IMR-90 (cell line): ENCODE results near the gene FAM53B. TPM values are rescaled to one million over a fixed set of nuclear protein-coding genes. Genes with fewer than 3 reads are reported as not detected.

ENCODE experiments used
- ATAC-seq: fragments of 200-7000 bp; cut with Tn5 transposase; 2 replicates; pipeline ENCODE4 v1.9.1; 2020; ENCODE audit warnings: low read depth, mild to moderate bottlenecking, moderate library complexity
- BruUV-seq: library from RNA; stranded (reverse); fragments of 400-500 nt; replicated peaks from 2 replicates; lab custom pipeline; 2021; lab: Mats Ljungman, UMichigan
- CTCF ChIA-PET: fragments of 300-600 bp; formaldehyde crosslinking; extraction: SDS; loops from one replicate; lab custom pipeline; 2021; ENCODE audit warnings: antibody characterized with exemption; lab: Yijun Ruan, JAX
- POLR2A ChIA-PET: fragments of 300-600 bp; sonication (Branson Sonifier 250); formaldehyde crosslinking; loops from one replicate; lab custom pipeline; 2022; ENCODE audit warnings: antibody characterized with exemption; ENCODE audit not compliant: unreplicated experiment; lab: Charles Lee
- DNase-seq: peaks from one replicate; pipeline ENCODE4 v3.0.0; 2013
- H2AFZ ChIP-seq: replicated peaks from 2 replicates; pipeline ENCODE3; 2013; ENCODE audit warnings: low read length, mild to moderate bottlenecking; ENCODE audit not compliant: poor library complexity
- H2AK5ac ChIP-seq: 2 replicates; pipeline ENCODE4 v1.6.1; 2013; ENCODE audit warnings: low read depth, low read length, inconsistent platforms
- H2AK9ac ChIP-seq: replicated peaks from 2 replicates; pipeline ENCODE3; 2013; ENCODE audit warnings: mild to moderate bottlenecking, low read depth, low read length, moderate library complexity; ENCODE audit not compliant: poor library complexity
- H2BK120ac ChIP-seq: 2 replicates; pipeline ENCODE4 v1.6.1; 2013; ENCODE audit warnings: low read depth, low read length, inconsistent platforms
- H2BK15ac ChIP-seq: 3 replicates; pipeline ENCODE4 v1.6.1; 2013; ENCODE audit warnings: low read depth, low read length, inconsistent platforms
- H2BK20ac ChIP-seq: 2 replicates; pipeline ENCODE4 v1.6.1; 2013; ENCODE audit warnings: low read depth, mild to moderate bottlenecking, inconsistent platforms, low read length, moderate library complexity
- H2BK5ac ChIP-seq: 2 replicates; pipeline ENCODE4 v1.6.1; 2013; ENCODE audit warnings: mild to moderate bottlenecking, low read depth, low read length, inconsistent platforms; ENCODE audit not compliant: poor library complexity, severe bottlenecking
- H3K14ac ChIP-seq: replicated peaks from 2 replicates; pipeline ENCODE4 v1.6.1; 2013; ENCODE audit warnings: low read depth, low read length, inconsistent platforms
- H3K18ac ChIP-seq: 2 replicates; pipeline ENCODE4 v1.6.1; 2013; ENCODE audit warnings: low read depth, low read length, control low read depth
- H3K23ac ChIP-seq: 2 replicates; pipeline ENCODE4 v1.6.1; 2013; ENCODE audit warnings: low read depth, low read length, inconsistent platforms
- H3K27ac ChIP-seq: 2 replicates; pipeline ENCODE4 v1.5.1; 2013; ENCODE audit warnings: mild to moderate bottlenecking, control low read depth, low read length; ENCODE audit not compliant: insufficient read depth
- H3K27me3 ChIP-seq: 2 replicates; pipeline ENCODE4 v1.6.1; 2013; ENCODE audit warnings: low read length; ENCODE audit not compliant: control insufficient read depth, insufficient read depth
- H3K36me3 ChIP-seq: 2 replicates; pipeline ENCODE4 v1.6.1; 2013; ENCODE audit warnings: low read length, mixed read lengths; ENCODE audit not compliant: control insufficient read depth, insufficient read depth
- H3K4ac ChIP-seq: 2 replicates; pipeline ENCODE4 v1.6.1; 2013; ENCODE audit warnings: low read depth, low read length, inconsistent platforms
- H3K4me1 ChIP-seq: 2 replicates; pipeline ENCODE4 v1.6.1; 2013; ENCODE audit warnings: low read length, mixed read lengths; ENCODE audit not compliant: control insufficient read depth, insufficient read depth
- H3K4me2 ChIP-seq: 2 replicates; pipeline ENCODE4 v1.6.1; 2013; ENCODE audit warnings: low read depth, mild to moderate bottlenecking, control low read depth, low read length, moderate library complexity
- H3K4me3 ChIP-seq: 2 replicates; pipeline ENCODE4 v1.5.1; 2013; ENCODE audit warnings: low read depth, mild to moderate bottlenecking, control low read depth, low read length, moderate library complexity; ENCODE audit not compliant: insufficient read depth
- H3K56ac ChIP-seq: 2 replicates; pipeline ENCODE4 v1.6.1; 2013; ENCODE audit warnings: low read length, inconsistent platforms; ENCODE audit not compliant: insufficient read depth; ENCODE audit errors: extremely low read depth
- H3K79me1 ChIP-seq, 2 experiments: 2 replicates each; pipeline ENCODE4 v1.6.1; 2013; ENCODE audit warnings: low read length in 2 of 2, inconsistent platforms in 1 of 2, low read depth in 1 of 2
- H3K9ac ChIP-seq: 2 replicates; pipeline ENCODE4 v1.6.1; 2013; ENCODE audit warnings: low read depth, low read length, control low read depth
- H3K9me1 ChIP-seq: 2 replicates; pipeline ENCODE4 v1.6.1; 2013; ENCODE audit warnings: low read length, inconsistent platforms; ENCODE audit not compliant: insufficient read depth
- H3K9me3 ChIP-seq: 2 replicates; pipeline ENCODE4 v1.6.1; 2013; ENCODE audit warnings: low read length; ENCODE audit not compliant: control insufficient read depth, insufficient read depth
- H4K20me1 ChIP-seq: 2 replicates; pipeline ENCODE4 v1.6.1; 2013; ENCODE audit warnings: low read length, inconsistent platforms; ENCODE audit not compliant: insufficient read depth
- H4K5ac ChIP-seq: 2 replicates; pipeline ENCODE4 v1.6.1; 2013; ENCODE audit warnings: mild to moderate bottlenecking, low read depth, low read length, control low read depth
- H4K8ac ChIP-seq, 2 experiments: 2 replicates each; pipeline ENCODE4 v1.6.1; 2013; ENCODE audit warnings: low read depth in 2 of 2, low read length in 2 of 2, control low read depth in 1 of 2, inconsistent platforms in 1 of 2
- H4K91ac ChIP-seq: 2 replicates; pipeline ENCODE4 v1.6.1; 2013; ENCODE audit warnings: low read depth, low read length, inconsistent platforms; ENCODE audit not compliant: insufficient read depth
- BHLHE40 ChIP-seq: fragments of 150-350 bp; IDR thresholded peaks from 2 replicates; pipeline ENCODE4 v1.6.1; 2016; ENCODE audit warnings: mild to moderate bottlenecking, low read depth, low read length
- CHD1 ChIP-seq: IDR thresholded peaks from 2 replicates; pipeline ENCODE4 v1.6.1; 2012; ENCODE audit warnings: low read depth, low read length, improper control_type of control experiment
- ELK1 ChIP-seq: fragments of 150-350 bp; IDR thresholded peaks from 2 replicates; pipeline ENCODE4 v1.6.1; 2016; ENCODE audit warnings: low read depth, mild to moderate bottlenecking, low read length, moderate library complexity, borderline replicate concordance
- MAZ ChIP-seq: IDR thresholded peaks from 2 replicates; pipeline ENCODE4 v1.6.1; 2012; ENCODE audit warnings: low read depth, mild to moderate bottlenecking, low read length, improper control_type of control experiment, moderate library complexity, borderline replicate concordance
- NFE2L2 ChIP-seq: fragments of 150-350 bp; IDR thresholded peaks from 2 replicates; pipeline ENCODE4 v1.6.1; 2016; ENCODE audit warnings: low read depth, mild to moderate bottlenecking, low read length
- RFX5 ChIP-seq: IDR thresholded peaks from 2 replicates; pipeline ENCODE4 v1.8.0; 2012; ENCODE audit warnings: low read depth, mild to moderate bottlenecking, low read length, moderate library complexity
- USF2 ChIP-seq: fragments of 150-350 bp; IDR thresholded peaks from 2 replicates; pipeline ENCODE4 v1.6.1; 2017; ENCODE audit warnings: mild to moderate bottlenecking, antibody characterized with exemption, low read length, low read depth
- WGBS, 2 experiments: methylation state at CpG; one replicate each; pipeline versions ENCODE4 v1.1.5 to v1.1.7; 2013; ENCODE audit warnings: missing lambda C conversion rate in 2 of 2; ENCODE audit not compliant: insufficient read length in 1 of 2; ENCODE audit errors: extremely low coverage in 2 of 2; 5-methylcytosine and 5-hydroxymethylcytosine counted together
- dilution Hi-C: fragments of 300-500 bp; cut with HindIII; formaldehyde crosslinking; loops from one replicate; pipeline ENCODE4 v1.14.3; 2018; ENCODE audit warnings: low sequenced_read_pairs; ENCODE audit not compliant: unreplicated experiment
- in situ Hi-C: fragments of 300-500 bp; cut with MboI; formaldehyde crosslinking; loops from 3 replicates; pipeline ENCODE4 v1.14.3; 2019; ENCODE audit warnings: low sequenced_read_pairs, inconsistent platforms, mixed read lengths
- intact Hi-C: fragments of 100-400 bp; cut with micrococcal nuclease; formaldehyde crosslinking; loops from 2 replicates; pipeline ENCODE4 v1.10.0; 2022
- polyA plus RNA-seq, 3 experiments: library from polyadenylated mRNA; depleted of rRNA; stranded (reverse); fragments of >200 nt; gene quantifications; 2 replicates each; pipeline ENCODE4 v1.2.3, GENCODE V29; 2012; ENCODE audit warnings: low replicate concordance in 1 of 3
- total RNA-seq: library from RNA; depleted of rRNA; stranded (reverse); fragments of >200 nt; gene quantifications from 2 replicates; pipeline ENCODE4 v1.2.3, GENCODE V29; 2012

The FAM53B gene
- total and polyA plus RNA-seq, 2 of the 4 experiments (the other 2 are of a cell fraction): 3.8 to 5.7 TPM

- no peak overlapping the region for H4K5ac ChIP-seq
- POLR2A ChIA-PET: interaction anchor here (0.6 kb wide), 1 partner anchor 186 kb away, joined by 5 read pairs; no protein-coding TSS in a partner anchor
- CTCF ChIA-PET: interaction anchor here (0.7 kb wide), 1 partner anchor 29 kb away, joined by 3 read pairs; no protein-coding TSS in a partner anchor
- H2BK15ac ChIP-seq: no peak overlapping the region
- H4K91ac ChIP-seq: no peak overlapping the region
- H2AK9ac ChIP-seq: no peak overlapping the region
- in situ Hi-C loops: no loop called here
- peaks cover 0 to 5% of the 10 kb centered on the region in 2 experiments; a peak in 2 of 4 replicates for H3K79me1 ChIP-seq
- no peak overlapping the region for H3K27ac ChIP-seq
- H2AFZ ChIP-seq: no peak overlapping the region
- DNase-seq (no peak), ATAC-seq (no peak)
- BruUV-seq: no TSS peak
- H2BK20ac ChIP-seq: no peak overlapping the region
- H2BK120ac ChIP-seq: no peak overlapping the region
- no peak overlapping the region for H2BK5ac ChIP-seq
- H4K8ac ChIP-seq: no peak overlapping the region
- H3K27me3 ChIP-seq: no peaks in the 10 kb centered on the region
- H3K4ac ChIP-seq: no peak overlapping the region
- intact Hi-C loops: no loop called here
- TF ChIP-seq ELK1: no peak
- TF ChIP-seq NFE2L2: no peak
- TF ChIP-seq RFX5: no peak
- TF ChIP-seq MAZ: no peak
- no peak for TF ChIP-seq USF2
- TF ChIP-seq BHLHE40: no peak
- TF ChIP-seq CHD1: no peak
- no peaks in the 10 kb centered on the region for H3K4me1 ChIP-seq
- peaks cover 17% of the 10 kb centered on the region for H3K9me1 ChIP-seq
- H3K14ac ChIP-seq: no peak overlapping the region
- WGBS, 2 experiments: 80% methylated on average over 1 of the region's 12 CpGs; no CpG with 5 or more reads in 1 of the 2 experiments
- peaks cover 9% of the 10 kb centered on the region for H4K20me1 ChIP-seq
- no peaks in the 10 kb centered on the region for H3K9me3 ChIP-seq
- no peak overlapping the region for H3K4me2 ChIP-seq
- no peak overlapping the region for H3K56ac ChIP-seq
- peaks cover 3% of the 10 kb centered on the region for H3K36me3 ChIP-seq
- H3K23ac ChIP-seq: no peak overlapping the region
- H3K9ac ChIP-seq: no peak overlapping the region
- no peak overlapping the region for H3K18ac ChIP-seq
- no peak overlapping the region for H3K4me3 ChIP-seq
- dilution Hi-C loops: no loop called here
- no peak overlapping the region for H2AK5ac ChIP-seq
These were observed 85.5 kb downstream of the FAM53B start for GRCh38 chr10:124658591-124659242.
